Measurements from ENCODE around the gene ALCAM.

- no peak for TF ChIP-seq YY1 (IDR thresholded peaks at IDR 0.05; ENCODE audit: insufficient read depth, insufficient read length)
- TF ChIP-seq SUZ12 (IDR thresholded peaks at IDR 0.05; ENCODE audit: extremely low read depth, insufficient read depth, insufficient read length), result no peak
- no peak for TF ChIP-seq ZNF274 (IDR thresholded peaks at IDR 0.05; ENCODE audit: low read depth, low read length)
These were observed 26.8 kb upstream of the ALCAM start for GRCh38 chr3:105339946-105340345.

Data from NT2/D1 (cell line).